Measurements from ENCODE around the gene GNG12.

The GNG12 gene

DNA sequence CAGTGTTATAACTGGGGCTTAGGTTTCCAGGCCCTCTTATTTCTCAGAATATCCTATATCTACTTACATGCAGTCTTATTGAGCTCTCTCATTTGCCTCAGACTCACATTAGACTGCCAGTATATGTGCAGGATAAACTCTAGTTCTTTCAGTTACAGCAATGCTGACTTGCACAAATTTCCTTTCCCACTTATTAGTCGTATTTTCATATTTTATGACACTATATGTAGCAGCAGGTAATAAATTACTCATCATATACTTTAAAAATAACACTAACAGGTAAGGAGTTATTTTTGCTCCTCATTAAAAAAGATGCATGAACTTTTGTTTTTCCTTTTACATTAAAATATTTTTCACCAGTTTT lies 82.6 kb downstream of the GNG12 start:
- DNase-seq = no peak

DNA sequence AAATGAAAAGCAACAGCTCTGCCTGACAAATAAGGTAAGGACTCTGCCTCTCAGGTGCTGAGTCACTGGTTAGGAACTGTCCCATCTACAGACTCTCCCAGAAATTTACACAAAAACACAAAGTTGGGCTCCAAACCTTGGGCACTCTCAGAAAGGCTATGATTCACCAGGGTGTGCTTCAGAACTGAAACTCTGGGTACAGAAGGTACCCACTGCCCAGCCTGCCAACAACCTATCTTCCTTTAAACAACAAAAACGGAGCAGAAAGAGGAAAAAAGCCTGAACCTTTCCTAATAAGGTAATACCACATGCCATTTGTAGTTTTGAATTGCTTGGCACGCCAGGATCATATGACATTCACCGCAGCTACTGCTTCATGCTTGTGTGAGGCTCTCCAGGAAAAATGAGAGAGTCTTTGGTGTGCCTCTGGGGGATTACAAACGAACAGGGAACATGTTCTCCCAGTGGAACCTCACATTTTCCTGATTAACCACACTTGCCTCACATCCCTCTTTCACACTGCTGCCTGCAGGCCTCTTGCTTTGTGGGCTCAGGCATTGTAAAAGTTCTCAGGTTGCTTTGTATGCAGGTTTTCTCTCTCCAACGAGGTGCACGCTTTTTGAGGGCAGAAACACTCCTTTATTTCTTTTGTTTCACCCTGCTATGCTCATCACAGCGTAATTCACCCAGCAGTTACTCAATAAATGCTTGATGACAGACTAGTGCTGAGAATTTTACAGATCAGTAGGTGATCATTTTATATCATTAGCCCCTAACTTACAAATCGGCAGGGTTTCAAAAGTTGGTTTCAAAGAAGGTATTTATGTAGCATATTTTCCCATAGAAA lies 83.2 kb downstream of the GNG12 start:
- peak in 2 of 14 donors; percentile 18 to 38 for DNase-seq

GRCh38 chr1:67749263-67749843 lies 83.9 kb downstream of the GNG12 start:
- no peak for DNase-seq

- DNase-seq = no peak
Observed at GRCh38 chr1:67748630-67749029, 84.6 kb downstream of the GNG12 start.

- DNase-seq = no peak
Observed at GRCh38 chr1:67747671-67748546, 85.4 kb downstream of the GNG12 start.

DNA sequence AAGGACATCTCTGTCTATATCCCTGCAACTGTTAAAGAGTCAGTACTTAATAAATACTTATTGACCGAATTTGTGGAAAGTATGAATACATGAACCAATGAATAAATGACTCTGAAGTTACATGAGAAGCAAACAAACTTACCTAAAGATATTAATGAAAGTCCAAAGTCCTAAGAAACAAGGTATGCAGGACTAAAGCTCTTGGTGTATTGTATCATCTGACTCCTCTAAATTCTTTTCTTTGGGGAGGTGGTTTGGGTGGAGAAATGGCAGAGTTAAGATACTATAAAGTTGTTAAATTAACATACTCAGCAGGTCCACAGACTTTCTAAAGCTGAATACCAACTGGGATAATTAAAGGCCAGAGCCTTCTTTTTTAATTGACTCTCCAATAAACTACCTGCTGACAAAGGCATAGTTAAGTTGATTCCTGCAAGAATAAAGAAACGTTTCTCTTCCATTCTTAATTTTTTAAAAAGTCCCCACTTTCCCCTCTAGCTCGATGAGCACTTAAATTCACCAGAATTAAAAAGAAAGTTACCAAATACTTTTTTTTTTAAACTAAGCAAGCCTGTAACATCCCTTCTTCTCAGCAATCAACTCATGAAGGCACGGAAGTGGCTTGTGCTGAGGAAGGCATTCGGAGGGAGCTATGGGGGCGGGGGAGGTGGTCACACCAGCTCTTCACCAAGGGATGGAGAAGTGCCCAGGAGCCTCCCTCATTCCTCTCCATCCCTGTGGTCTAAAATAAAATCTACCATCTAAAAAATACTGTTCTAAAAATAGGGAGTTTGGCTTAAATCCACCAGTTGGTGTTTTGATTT lies 87.2 kb downstream of the GNG12 start:
- DNase-seq = no peak

GRCh38 chr1:67743072-67743725 lies 90.1 kb downstream of the GNG12 start:
- DNase-seq = no peak

GRCh38 chr1:67741736-67742135 lies 91.5 kb downstream of the GNG12 start:
- DNase-seq = no peak

GRCh38 chr1:67741121-67741520 lies 92.1 kb downstream of the GNG12 start:
- no peak for DNase-seq

GRCh38 chr1:67740543-67740942 lies 92.7 kb downstream of the GNG12 start:
- DNase-seq = no peak

DNA sequence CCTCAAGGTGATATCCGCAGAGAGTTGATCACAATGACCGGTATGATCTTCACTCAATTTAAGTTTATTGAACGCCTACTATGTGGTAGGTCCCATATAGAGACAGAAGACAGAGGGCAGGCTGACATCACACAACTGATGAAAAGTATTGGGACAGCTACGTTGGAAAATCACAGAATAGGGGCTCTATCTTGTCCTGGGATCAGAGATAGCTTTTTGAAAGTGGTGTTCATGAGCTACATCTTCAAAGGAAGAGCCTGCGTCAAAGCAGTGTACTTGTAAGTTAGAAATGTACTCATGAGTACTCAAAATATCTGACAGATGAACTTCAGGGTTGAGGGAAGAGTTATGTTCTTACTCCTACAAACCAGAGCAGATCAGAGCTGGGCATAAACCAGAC lies 93.9 kb downstream of the GNG12 start:
- DNase-seq = no peak

DNA sequence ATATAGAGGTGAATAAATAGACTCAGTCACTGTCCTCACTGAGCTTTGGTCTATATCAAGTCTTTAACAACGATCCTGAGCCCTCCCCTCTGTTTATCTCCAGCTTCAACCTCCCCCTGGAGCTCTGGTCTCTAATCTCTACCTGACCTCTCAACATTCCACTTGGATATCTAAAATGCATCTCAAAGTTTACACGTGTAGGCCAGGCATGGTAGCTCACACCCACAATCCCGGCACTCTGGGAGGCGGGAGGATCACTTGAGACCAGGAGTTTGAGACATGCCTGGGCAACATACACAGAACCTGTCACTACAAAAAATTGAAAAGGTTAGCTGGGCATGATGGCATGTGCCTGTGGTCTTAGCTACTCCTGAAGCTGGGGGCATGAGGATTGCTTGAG lies 94.9 kb downstream of the GNG12 start:
- no peak for DNase-seq

GRCh38 chr1:67737875-67738274 lies 95.4 kb downstream of the GNG12 start:
- no peak for DNase-seq

DNA sequence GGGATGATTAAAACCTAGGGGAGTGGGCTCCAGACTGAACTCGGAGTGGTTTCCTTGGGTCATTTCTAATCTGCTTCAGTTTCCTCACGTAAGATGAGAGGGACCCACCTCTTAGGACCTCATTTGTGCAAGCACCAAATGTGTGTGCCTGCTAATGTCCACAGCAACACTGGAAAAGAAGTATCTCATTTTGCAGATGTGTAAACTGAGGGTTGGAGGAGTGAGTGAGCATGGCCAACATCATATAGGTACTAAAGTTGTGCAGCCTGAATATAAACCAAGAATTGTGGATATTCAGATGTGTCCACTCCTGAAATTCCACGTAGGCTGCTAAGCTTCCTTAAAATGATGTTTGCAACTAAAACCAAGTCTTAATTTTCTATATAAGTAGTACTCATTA lies 96.5 kb downstream of the GNG12 start:
- DNase-seq = no peak

- DNase-seq = peak in 7 of 14 donors; percentile 11 to 81 (median 26)
Observed at GRCh38 chr1:67735806-67736627, 97.2 kb downstream of the GNG12 start.

GRCh38 chr1:67735206-67735605 lies 98.1 kb downstream of the GNG12 start:
- DNase-seq = no peak

GRCh38 chr1:67734323-67734690 lies 99.0 kb downstream of the GNG12 start:
- DNase-seq = no peak

DNA sequence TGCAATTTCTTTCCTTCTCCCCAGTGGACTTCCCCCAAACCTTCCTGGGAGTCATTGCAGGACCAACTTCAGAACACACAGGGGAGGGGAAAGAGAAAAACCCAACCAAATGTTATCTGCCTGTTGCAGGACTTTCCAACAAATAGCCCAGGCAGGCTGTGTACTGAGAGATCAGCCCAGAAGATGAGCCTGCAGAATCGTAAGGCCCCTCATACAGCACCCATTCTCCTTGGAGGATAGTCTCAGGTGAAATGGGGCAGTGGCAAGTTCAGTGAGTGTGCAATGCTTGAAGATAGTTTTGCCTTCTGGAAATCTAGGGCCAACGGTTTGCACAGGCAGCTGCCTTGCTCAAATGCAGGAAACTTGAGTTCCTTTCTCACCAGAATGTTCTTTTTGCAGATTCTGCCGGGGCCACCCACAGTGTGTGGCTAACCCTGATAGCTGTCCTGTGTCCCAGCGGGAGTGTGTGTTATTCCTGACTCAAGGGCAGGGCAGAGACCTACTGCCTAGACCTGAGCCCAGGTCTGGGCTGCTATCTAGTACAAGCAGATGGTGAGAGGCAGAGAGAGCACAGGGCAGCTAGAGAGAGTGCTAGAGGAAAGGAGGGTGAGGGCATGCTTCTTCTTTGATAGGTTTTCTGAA lies 99.5 kb downstream of the GNG12 start:
- DNase-seq = no peak

- DNase-seq = no peak
Observed at GRCh38 chr1:67732750-67733151, 100.5 kb downstream of the GNG12 start.

DNA sequence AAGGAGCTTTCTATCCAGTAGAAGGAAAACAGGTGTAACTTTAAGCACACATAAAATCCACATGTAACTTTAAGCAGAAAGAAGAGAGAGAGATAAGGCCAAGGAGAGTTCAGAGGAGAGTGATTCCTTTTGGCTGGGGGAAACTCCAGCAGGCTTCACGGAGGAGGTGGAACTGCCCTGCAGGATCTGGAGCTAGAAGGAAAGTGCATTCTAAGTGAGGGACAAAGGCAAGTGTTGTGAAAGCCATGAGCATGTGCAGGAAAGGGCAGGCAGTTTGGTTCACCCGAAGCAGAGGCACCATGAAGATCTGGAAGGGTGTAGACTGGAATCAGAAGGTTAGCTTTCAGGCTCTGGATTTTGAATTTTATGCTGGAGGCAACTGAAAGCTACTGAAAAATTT lies 101.9 kb downstream of the GNG12 start:
- DNase-seq = no peak
